Keratinocyte (primary cell): ENCODE results near the gene KLLN. TPM values are rescaled to one million over a fixed set of nuclear protein-coding genes. Genes with fewer than 3 reads are reported as not detected.
"Not testable (repeated sequence)": the region's sequence is repeated elsewhere in the genome, so short reads cannot be mapped to it uniquely, and the experiment has no call there.

Experiments
- DNase-seq: peaks from one replicate; pipeline ENCODE4 v3.0.0-alpha.2; 2011; ENCODE audit warnings: low read depth, missing footprints, low spot score
- FAIRE-seq: peaks from 2 replicates; lab custom pipeline; 2011; peaks lifted over from hg19 to GRCh38; lab: Jason Lieb, UNC
- H2AFZ ChIP-seq: 2 replicates; pipeline ENCODE4 v1.6.0; 2012; ENCODE audit warnings: low read length, control low read depth, inconsistent platforms; ENCODE audit not compliant: control insufficient read depth
- H3K27ac ChIP-seq: 2 replicates; pipeline ENCODE4 v1.5.1; 2011; ENCODE audit warnings: low read length; ENCODE audit not compliant: control insufficient read depth, insufficient read depth
- H3K27me3 ChIP-seq: 3 replicates; pipeline ENCODE4 v1.6.0; 2011; ENCODE audit warnings: low read length; ENCODE audit not compliant: control insufficient read depth, insufficient read depth; ENCODE audit errors: extremely low read depth
- H3K36me3 ChIP-seq, 2 experiments: 2 replicates in 1 of 2; 3 replicates in 1 of 2; pipeline ENCODE4 v1.5.1; 2011; ENCODE audit warnings: low read length in 2 of 2, mild to moderate bottlenecking in 1 of 2; ENCODE audit not compliant: control insufficient read depth in 2 of 2, insufficient read depth in 2 of 2; ENCODE audit errors: extremely low read depth in 1 of 2
- H3K4me1 ChIP-seq: 3 replicates; pipeline ENCODE4 v1.5.1; 2011; ENCODE audit warnings: low read length; ENCODE audit not compliant: control insufficient read depth, insufficient read depth; ENCODE audit errors: extremely low read depth
- H3K4me2 ChIP-seq: 3 replicates; pipeline ENCODE4 v1.6.0; 2011; ENCODE audit warnings: low read depth, low read length; ENCODE audit not compliant: control insufficient read depth, insufficient read depth; ENCODE audit errors: extremely low read depth
- H3K4me3 ChIP-seq, 3 experiments: fragments of 200-600 bp in 1 of 3; sonication (generic) in 1 of 3; 2 replicates in 2 of 3; 3 replicates in 1 of 3; pipeline ENCODE4 v1.5.1; 2011 to 2016; ENCODE audit warnings: low read length in 3 of 3, mild to moderate bottlenecking in 3 of 3, control low read depth in 2 of 3, inconsistent platforms in 1 of 3, low read depth in 1 of 3, mixed read lengths in 1 of 3, mixed run types in 1 of 3, moderate library complexity in 1 of 3; ENCODE audit not compliant: control insufficient read depth in 2 of 3, insufficient read depth in 2 of 3; ENCODE audit errors: extremely low read depth in 1 of 3
- H3K79me2 ChIP-seq: 2 replicates; pipeline ENCODE4 v1.6.0; 2012; ENCODE audit warnings: low read length; ENCODE audit not compliant: control insufficient read depth, insufficient read depth
- H3K9ac ChIP-seq: 3 replicates; pipeline ENCODE4 v1.6.0; 2011; ENCODE audit warnings: low read length; ENCODE audit not compliant: control insufficient read depth, insufficient read depth; ENCODE audit errors: extremely low read depth
- H3K9me1 ChIP-seq: 3 replicates; pipeline ENCODE4 v1.6.0; 2011; ENCODE audit warnings: low read length; ENCODE audit not compliant: control insufficient read depth, insufficient read depth; ENCODE audit errors: extremely low read depth
- H3K9me3 ChIP-seq: 2 replicates; pipeline ENCODE4 v1.5.1; 2012; ENCODE audit warnings: low read depth, low read length; ENCODE audit not compliant: control insufficient read depth
- H4K20me1 ChIP-seq: 3 replicates; pipeline ENCODE4 v1.6.0; 2011; ENCODE audit warnings: low read length; ENCODE audit not compliant: control insufficient read depth, insufficient read depth; ENCODE audit errors: extremely low read depth
- EZH2 ChIP-seq: IDR thresholded peaks from one replicate; pipeline ENCODE4 v1.6.1; 2012; ENCODE audit warnings: inconsistent platforms, mild to moderate bottlenecking, low read length, moderate library complexity
- dilution Hi-C: fragments of 300-500 bp; cut with MboI; formaldehyde crosslinking; loops from one replicate; pipeline ENCODE4 v1.7.0; 2020; ENCODE audit warnings: low sequenced_read_pairs; ENCODE audit not compliant: extremely low pct_ligation_motif_present
- polyA minus RNA-seq, 3 experiments: library from RNA; depleted of rRNA, polyadenylated mRNA; stranded (reverse); fragments of >200 nt; gene quantifications; 1 replicate in 1 of 3; 2 replicates in 1 of 3; 3 replicates in 1 of 3; pipeline ENCODE4 v1.2.3, GENCODE V29; 2011
- polyA plus RNA-seq, 5 experiments: library from polyadenylated mRNA; depleted of rRNA in 3 of 5; stranded (reverse) in 3 of 5; stranded (forward) in 1 of 5; unstranded in 1 of 5; fragments of >200 nt; gene quantifications; 1 replicate in 1 of 5; 2 replicates in 3 of 5; 3 replicates in 1 of 5; pipeline versions ENCODE4 v1.2.1 to v1.2.3, GENCODE V29; 2011 to 2012; ENCODE audit warnings: missing spikeins in 2 of 5, low read depth in 1 of 5, low replicate concordance in 1 of 5
- TF ChIP-seq, protein P1 (sequence below), 3 experiments: IDR thresholded peaks in 1 of 3; conservative IDR thresholded peaks in 1 of 3; optimal IDR thresholded peaks in 1 of 3; 2 replicates in 2 of 3; 3 replicates in 1 of 3; pipeline versions ENCODE3 to v1.5.1; 2011; ENCODE audit warnings: low read length in 3 of 3, mild to moderate bottlenecking in 3 of 3, moderate library complexity in 2 of 3, control low read depth in 1 of 3, inconsistent platforms in 1 of 3; ENCODE audit not compliant: insufficient read depth in 2 of 3; ENCODE audit errors: extremely low read depth in 1 of 3

KLLN gene, protein sequence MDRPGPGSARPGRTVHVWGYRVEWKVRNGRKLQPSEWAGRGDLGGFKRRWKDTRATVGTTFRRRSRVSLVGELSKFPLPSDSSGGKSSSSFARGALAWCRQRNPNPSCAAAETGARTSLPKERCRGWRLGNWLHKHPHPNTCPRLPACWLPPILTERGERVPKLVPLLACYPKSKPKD
- polyA plus RNA-seq (0.10 to 0.31 TPM (median 0.16 TPM) in 3 replicates), polyA minus RNA-seq (0.10 to 0.35 TPM (median 0.26 TPM) in 3 replicates)
- polyA plus RNA-seq (2011; ENCODE audit: low read depth), result 0.12 TPM
- 0.17 and 0.22 TPM in 2 replicates for polyA plus RNA-seq (2011; cell fraction: cytosol; rRNA removed)
- polyA plus RNA-seq (2011; cell fraction: nucleus; rRNA removed), result 0.16 and 0.17 TPM in 2 replicates
- 0.13 and 0.25 TPM in 2 replicates for polyA plus RNA-seq (2012; ENCODE audit: low replicate concordance)
- polyA minus RNA-seq (2011; cell fraction: cytosol; rRNA and poly(A)+ RNA removed), result 0.58 TPM
- polyA minus RNA-seq (2011; cell fraction: nucleus; rRNA and poly(A)+ RNA removed), result 0.16 and 0.32 TPM in 2 replicates

DNA sequence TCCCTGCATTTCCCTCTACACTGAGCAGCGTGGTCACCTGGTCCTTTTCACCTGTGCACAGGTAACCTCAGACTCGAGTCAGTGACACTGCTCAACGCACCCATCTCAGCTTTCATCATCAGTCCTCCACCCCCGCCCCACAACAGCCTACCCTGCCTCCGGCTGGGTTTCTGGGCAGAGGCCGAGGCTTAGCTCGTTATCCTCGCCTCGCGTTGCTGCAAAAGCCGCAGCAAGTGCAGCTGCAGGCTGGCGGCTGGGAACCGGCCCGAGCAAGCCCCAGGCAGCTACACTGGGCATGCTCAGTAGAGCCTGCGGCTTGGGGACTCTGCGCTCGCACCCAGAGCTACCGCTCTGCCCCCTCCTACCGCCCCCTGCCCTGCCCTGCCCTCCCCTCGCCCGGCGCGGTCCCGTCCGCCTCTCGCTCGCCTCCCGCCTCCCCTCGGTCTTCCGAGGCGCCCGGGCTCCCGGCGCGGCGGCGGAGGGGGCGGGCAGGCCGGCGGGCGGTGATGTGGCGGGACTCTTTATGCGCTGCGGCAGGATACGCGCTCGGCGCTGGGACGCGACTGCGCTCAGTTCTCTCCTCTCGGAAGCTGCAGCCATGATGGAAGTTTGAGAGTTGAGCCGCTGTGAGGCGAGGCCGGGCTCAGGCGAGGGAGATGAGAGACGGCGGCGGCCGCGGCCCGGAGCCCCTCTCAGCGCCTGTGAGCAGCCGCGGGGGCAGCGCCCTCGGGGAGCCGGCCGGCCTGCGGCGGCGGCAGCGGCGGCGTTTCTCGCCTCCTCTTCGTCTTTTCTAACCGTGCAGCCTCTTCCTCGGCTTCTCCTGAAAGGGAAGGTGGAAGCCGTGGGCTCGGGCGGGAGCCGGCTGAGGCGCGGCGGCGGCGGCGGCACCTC lies at the start of gene KLLN, which contains the start of gene PTEN:
KLLN (minus strand) TSS at position 481 of the 891 bp plus-strand sequence. CDS start 1,046 bp downstream, outside the sequence.
PTEN (plus strand) TSS at position 573 of the 891 bp plus-strand sequence. CDS start 845 bp downstream, outside the sequence.
- FAIRE-seq, result no peak
- peaks cover 43% of the 10 kb centered on the region for H3K79me2 ChIP-seq
- TF ChIP-seq, protein P1, sequence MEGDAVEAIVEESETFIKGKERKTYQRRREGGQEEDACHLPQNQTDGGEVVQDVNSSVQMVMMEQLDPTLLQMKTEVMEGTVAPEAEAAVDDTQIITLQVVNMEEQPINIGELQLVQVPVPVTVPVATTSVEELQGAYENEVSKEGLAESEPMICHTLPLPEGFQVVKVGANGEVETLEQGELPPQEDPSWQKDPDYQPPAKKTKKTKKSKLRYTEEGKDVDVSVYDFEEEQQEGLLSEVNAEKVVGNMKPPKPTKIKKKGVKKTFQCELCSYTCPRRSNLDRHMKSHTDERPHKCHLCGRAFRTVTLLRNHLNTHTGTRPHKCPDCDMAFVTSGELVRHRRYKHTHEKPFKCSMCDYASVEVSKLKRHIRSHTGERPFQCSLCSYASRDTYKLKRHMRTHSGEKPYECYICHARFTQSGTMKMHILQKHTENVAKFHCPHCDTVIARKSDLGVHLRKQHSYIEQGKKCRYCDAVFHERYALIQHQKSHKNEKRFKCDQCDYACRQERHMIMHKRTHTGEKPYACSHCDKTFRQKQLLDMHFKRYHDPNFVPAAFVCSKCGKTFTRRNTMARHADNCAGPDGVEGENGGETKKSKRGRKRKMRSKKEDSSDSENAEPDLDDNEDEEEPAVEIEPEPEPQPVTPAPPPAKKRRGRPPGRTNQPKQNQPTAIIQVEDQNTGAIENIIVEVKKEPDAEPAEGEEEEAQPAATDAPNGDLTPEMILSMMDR (optimal IDR thresholded peaks at IDR 0.05 in 1 of 3, IDR thresholded peaks at IDR 0.05 in 1 of 3, conservative IDR thresholded peaks at IDR 0.05 in 1 of 3; ENCODE audit: extremely low read depth in 1 of 3, insufficient read depth in 2 of 3, low read length in 3 of 3), result no peak
- TF ChIP-seq EZH2, result no peak

DNA sequence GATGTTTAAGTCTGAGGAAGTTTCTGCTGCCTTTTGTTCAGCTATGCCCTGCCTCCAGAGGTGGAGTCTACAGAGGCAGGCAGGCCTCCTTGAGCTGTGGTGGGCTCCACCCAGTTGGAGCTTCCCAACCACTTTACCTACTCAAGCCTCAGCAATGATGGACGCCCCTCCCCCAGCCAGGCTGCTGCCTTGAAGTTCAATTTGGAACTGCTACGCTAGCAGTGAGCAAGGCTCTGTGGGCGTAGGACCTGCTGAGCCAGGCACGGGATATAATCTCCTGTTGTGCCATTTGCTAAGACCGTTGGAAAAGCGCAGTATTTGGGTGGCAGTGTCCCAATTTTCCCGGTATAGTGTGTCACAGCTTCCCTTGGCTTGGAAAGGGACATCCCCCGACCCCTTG lies 40.1 kb upstream of the KLLN start:
- H3K4me1 ChIP-seq, H3K27me3 ChIP-seq, DNase-seq, H3K4me3 ChIP-seq, H2AFZ ChIP-seq, H3K27ac ChIP-seq, H3K9ac ChIP-seq, dilution Hi-C loops, H4K20me1 ChIP-seq, H3K36me3 ChIP-seq, H3K9me3 ChIP-seq, H3K4me2 ChIP-seq, FAIRE-seq, H3K9me1 ChIP-seq: not testable (repeated sequence)
- H3K79me2 ChIP-seq, result peaks cover 58% of the 10 kb centered on the region

More for the DNA sequence above, at the start of gene KLLN, which contains the start of gene PTEN:
- H3K4me1 ChIP-seq, result peaks cover 16% of the 10 kb centered on the region
- dilution Hi-C loops, result no loop called here
- H3K4me3 ChIP-seq, result peak within 1 kb of the TSS; percentile 69 to 97 (median 78)
- H3K27me3 ChIP-seq, result no peaks in the 10 kb centered on the region
- H3K4me2 ChIP-seq, result peak within 1 kb of the TSS; percentile 99
- H3K9me3 ChIP-seq, result no peaks in the 10 kb centered on the region
- H3K9me1 ChIP-seq, result no peaks in the 10 kb centered on the region
- H3K36me3 ChIP-seq, result no peaks in the 10 kb centered on the region
- DNase-seq, result no peak
- H3K9ac ChIP-seq, result peak within 1 kb of the TSS; percentile 86
- H4K20me1 ChIP-seq, result peaks cover 6% of the 10 kb centered on the region
- peak within 1 kb of the TSS; percentile 88 for H3K27ac ChIP-seq
- peak within 1 kb of the TSS; percentile 72 for H2AFZ ChIP-seq

DNA sequence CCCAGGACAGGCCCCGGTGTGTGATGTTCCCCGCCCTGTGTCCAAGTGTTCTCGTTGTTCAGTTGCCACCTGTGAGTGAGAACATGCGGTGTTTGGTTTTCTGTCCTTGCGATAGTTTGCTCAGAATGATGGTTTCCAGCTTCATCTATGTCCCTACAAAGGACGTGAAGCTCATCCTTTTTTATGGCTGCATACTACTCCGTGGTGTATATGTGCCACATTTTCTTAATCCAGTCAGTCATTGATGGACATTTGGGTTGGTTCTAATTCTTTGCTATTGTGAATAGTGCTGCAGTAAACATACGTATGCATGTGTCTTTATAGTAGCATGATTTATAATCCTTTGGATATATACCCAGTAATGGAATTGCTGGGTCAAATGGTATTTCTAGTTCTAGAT lies 34.6 kb upstream of the KLLN start:
- H3K4me2 ChIP-seq, H3K36me3 ChIP-seq, H3K4me1 ChIP-seq, H3K4me3 ChIP-seq, H3K27ac ChIP-seq, H2AFZ ChIP-seq, H3K9ac ChIP-seq, H4K20me1 ChIP-seq, H3K9me1 ChIP-seq, H3K27me3 ChIP-seq, dilution Hi-C loops, FAIRE-seq, DNase-seq, H3K9me3 ChIP-seq: not testable (repeated sequence)
- peaks cover 42% of the 10 kb centered on the region for H3K79me2 ChIP-seq
